WTC11 (cell line): ENCODE measurements around the gene NKX2-1. TPM values are rescaled to one million over a fixed set of nuclear protein-coding genes. Genes with fewer than 3 reads are reported as not detected.

Source experiments
- ATAC-seq: fragments of 200-7000 bp; cut with Tn5 transposase; 2 replicates; pipeline ENCODE4 v1.10.0; 2021; ENCODE audit warnings: mild to moderate bottlenecking, moderate library complexity
- CTCF ChIA-PET: fragments of 300-600 bp; sonication (Branson Sonifier 250); formaldehyde crosslinking; loops from one replicate; lab custom pipeline; 2021; ENCODE audit warnings: antibody characterized with exemption; lab: Charles Lee
- POLR2A ChIA-PET: fragments of 350-600 bp; sonication (Branson Sonifier 250); formaldehyde crosslinking; loops from one replicate; lab custom pipeline; 2021; ENCODE audit warnings: antibody characterized with exemption; lab: Charles Lee
- DNase-seq: peaks from one replicate; pipeline ENCODE4 v3.0.0; 2021; ENCODE audit warnings: low spot score
- H3K27ac Mint-ChIP-seq: 2 replicates; pipeline ENCODE4 v1.8.0; 2021; ENCODE audit warnings: mixed read lengths
- H3K27me3 Mint-ChIP-seq: 2 replicates; pipeline ENCODE4 v1.8.0; 2021; ENCODE audit warnings: low read depth, mild to moderate bottlenecking, moderate library complexity, mixed read lengths
- H3K36me3 Mint-ChIP-seq: 2 replicates; pipeline ENCODE4 v1.8.0; 2021; ENCODE audit warnings: mixed read lengths
- H3K4me1 Mint-ChIP-seq: 2 replicates; pipeline ENCODE4 v1.8.0; 2022; ENCODE audit warnings: mixed read lengths
- H3K4me3 Mint-ChIP-seq: 2 replicates; pipeline ENCODE4 v1.8.0; 2021; ENCODE audit warnings: mild to moderate bottlenecking, moderate library complexity, mixed read lengths
- H3K9me3 Mint-ChIP-seq: 2 replicates; pipeline ENCODE4 v1.8.0; 2021; ENCODE audit warnings: mixed read lengths
- ATF2 ChIP-seq: sonication (generic); formaldehyde crosslinking; IDR thresholded peaks from 2 replicates; pipeline ENCODE4 v1.8.1; 2022; ENCODE audit warnings: low read depth, missing genetic modification reagents, borderline replicate concordance
- CTCF ChIP-seq: fragments of 200-600 bp; IDR thresholded peaks from 2 replicates; pipeline ENCODE4 v1.8.0; 2022; ENCODE audit warnings: antibody characterized with exemption
- ELF4 ChIP-seq: sonication (generic); formaldehyde crosslinking; IDR thresholded peaks from 2 replicates; pipeline ENCODE4 v1.8.1; 2022; ENCODE audit warnings: low read depth, mild to moderate bottlenecking, moderate library complexity, missing genetic modification reagents
- FOXP1 ChIP-seq: sonication (generic); formaldehyde crosslinking; IDR thresholded peaks from 2 replicates; pipeline ENCODE4 v1.8.0; 2022; ENCODE audit warnings: missing genetic modification reagents, mild to moderate bottlenecking, moderate library complexity, borderline replicate concordance
- GABPB1 ChIP-seq: sonication (generic); formaldehyde crosslinking; IDR thresholded peaks from 2 replicates; pipeline ENCODE4 v1.8.1; 2023; ENCODE audit warnings: mild to moderate bottlenecking, missing genetic modification reagents
- MYBL2 ChIP-seq: sonication (generic); formaldehyde crosslinking; IDR thresholded peaks from 2 replicates; pipeline ENCODE4 v1.8.1; 2023; ENCODE audit warnings: mild to moderate bottlenecking, moderate library complexity, missing genetic modification reagents
- NFE2L1 ChIP-seq: sonication (generic); formaldehyde crosslinking; IDR thresholded peaks from 2 replicates; pipeline ENCODE4 v1.8.1; 2023; ENCODE audit warnings: missing genetic modification reagents
- SMAD4 ChIP-seq: sonication (generic); formaldehyde crosslinking; IDR thresholded peaks from 2 replicates; pipeline ENCODE4 v1.8.0; 2022; ENCODE audit warnings: mild to moderate bottlenecking, missing genetic modification reagents
- SOX15 ChIP-seq: fragments of 250-450 bp; sonication (Bioruptor Pico); IDR thresholded peaks from 2 replicates; pipeline ENCODE4 v1.9.0; 2021; ENCODE audit warnings: mild to moderate bottlenecking
- ZBTB43 ChIP-seq: sonication (generic); formaldehyde crosslinking; IDR thresholded peaks from 2 replicates; pipeline ENCODE4 v1.8.1; 2023; ENCODE audit warnings: mild to moderate bottlenecking, missing genetic modification reagents
- ZNF416 ChIP-seq: fragments of 250-450 bp; sonication (Bioruptor Pico); IDR thresholded peaks from 2 replicates; pipeline ENCODE4 v1.9.0; 2021; ENCODE audit warnings: mild to moderate bottlenecking, inconsistent platforms
- ZNF423 ChIP-seq: fragments of 250-450 bp; sonication (Bioruptor Pico); IDR thresholded peaks from 2 replicates; pipeline ENCODE4 v2.1.2; 2022; ENCODE audit warnings: mild to moderate bottlenecking, moderate library complexity
- ZNF512 ChIP-seq: sonication (generic); formaldehyde crosslinking; IDR thresholded peaks from 2 replicates; pipeline ENCODE4 v1.8.1; 2022; ENCODE audit warnings: missing genetic modification reagents, borderline replicate concordance
- total RNA-seq: library from RNA; stranded (reverse); gene quantifications from 3 replicates; pipeline ENCODE4 v1.2.3, GENCODE V29; 2021
- TF ChIP-seq, protein P1 (sequence below): sonication (generic); formaldehyde crosslinking; IDR thresholded peaks from 2 replicates; pipeline ENCODE4 v1.8.1; 2023; ENCODE audit warnings: mild to moderate bottlenecking, moderate library complexity, missing genetic modification reagents
- TF ChIP-seq, protein P2 (sequence below): fragments of 250-450 bp; sonication (Bioruptor Pico); IDR thresholded peaks from 2 replicates; pipeline ENCODE4 v2.1.2; 2022; ENCODE audit warnings: mild to moderate bottlenecking, moderate library complexity

Gene NKX2-1
- total RNA-seq, 1 experiment from 2014 or later: not detected

- TF ChIP-seq, protein P1, sequence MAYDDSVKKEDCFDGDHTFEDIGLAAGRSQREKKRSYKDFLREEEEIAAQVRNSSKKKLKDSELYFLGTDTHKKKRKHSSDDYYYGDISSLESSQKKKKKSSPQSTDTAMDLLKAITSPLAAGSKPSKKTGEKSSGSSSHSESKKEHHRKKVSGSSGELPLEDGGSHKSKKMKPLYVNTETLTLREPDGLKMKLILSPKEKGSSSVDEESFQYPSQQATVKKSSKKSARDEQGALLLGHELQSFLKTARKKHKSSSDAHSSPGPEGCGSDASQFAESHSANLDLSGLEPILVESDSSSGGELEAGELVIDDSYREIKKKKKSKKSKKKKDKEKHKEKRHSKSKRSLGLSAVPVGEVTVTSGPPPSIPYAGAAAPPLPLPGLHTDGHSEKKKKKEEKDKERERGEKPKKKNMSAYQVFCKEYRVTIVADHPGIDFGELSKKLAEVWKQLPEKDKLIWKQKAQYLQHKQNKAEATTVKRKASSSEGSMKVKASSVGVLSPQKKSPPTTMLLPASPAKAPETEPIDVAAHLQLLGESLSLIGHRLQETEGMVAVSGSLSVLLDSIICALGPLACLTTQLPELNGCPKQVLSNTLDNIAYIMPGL: no peak
- no peak for TF ChIP-seq ATF2 (CRISPR knock-in tag)
- TF ChIP-seq SMAD4 (CRISPR knock-in tag): no peak
- no peak for TF ChIP-seq MYBL2 (CRISPR knock-in tag)
- no peak for TF ChIP-seq ZNF512 (CRISPR knock-in tag)
- no peak for TF ChIP-seq NFE2L1 (CRISPR knock-in tag)
- TF ChIP-seq FOXP1 (CRISPR knock-in tag): no peak
- TF ChIP-seq, protein P2, sequence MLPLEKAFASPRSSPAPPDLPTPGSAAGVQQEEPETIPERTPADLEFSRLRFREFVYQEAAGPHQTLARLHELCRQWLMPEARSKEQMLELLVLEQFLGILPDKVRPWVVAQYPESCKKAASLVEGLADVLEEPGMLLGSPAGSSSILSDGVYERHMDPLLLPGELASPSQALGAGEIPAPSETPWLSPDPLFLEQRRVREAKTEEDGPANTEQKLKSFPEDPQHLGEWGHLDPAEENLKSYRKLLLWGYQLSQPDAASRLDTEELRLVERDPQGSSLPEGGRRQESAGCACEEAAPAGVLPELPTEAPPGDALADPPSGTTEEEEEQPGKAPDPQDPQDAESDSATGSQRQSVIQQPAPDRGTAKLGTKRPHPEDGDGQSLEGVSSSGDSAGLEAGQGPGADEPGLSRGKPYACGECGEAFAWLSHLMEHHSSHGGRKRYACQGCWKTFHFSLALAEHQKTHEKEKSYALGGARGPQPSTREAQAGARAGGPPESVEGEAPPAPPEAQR (CRISPR knock-in tag): no peak
- TF ChIP-seq ELF4: no peak
- TF ChIP-seq ZNF416: no peak
- no peak for TF ChIP-seq ZNF423 (CRISPR knock-in tag)
- TF ChIP-seq, all 79 proteins: peak for 0
These were observed 36.1 kb upstream of the NKX2-1 start (continued) for GRCh38 chr14:36555998-36556743.

- ATAC-seq (peak; percentile 79), DNase-seq (no peak)
- CTCF ChIA-PET: interaction anchor here (0.5 to 7.6 kb wide), 83 partner anchors 10 to 1476 kb away, joined by 3 to 159 read pairs (median 4); partner anchors contain the start of genes NKX2-8 and PAX9
- peaks cover 3% of the 10 kb centered on the region; the same call in 1 of the 2 replicates for H3K27me3 Mint-ChIP-seq
- POLR2A ChIA-PET: interaction anchor here (0.6 to 1.1 kb wide), 4 partner anchors 27 to 196 kb away, joined by 4 to 7 read pairs (median 5); no protein-coding TSS in a partner anchor
- H3K27ac Mint-ChIP-seq: no peak overlapping the region
- TF ChIP-seq GABPB1 (CRISPR knock-in tag) (no peak), SOX15 (CRISPR knock-in tag) (no peak), CTCF (peak; percentile 27; the same call in 1 of the 2 replicates), ZNF512 (CRISPR knock-in tag) (no peak), ZBTB43 (no peak)
- H3K4me1 Mint-ChIP-seq: peaks cover 14% of the 10 kb centered on the region
- H3K9me3 Mint-ChIP-seq: no peaks in the 10 kb centered on the region
- no peak overlapping the region for H3K4me3 Mint-ChIP-seq
- no peaks in the 10 kb centered on the region for H3K36me3 Mint-ChIP-seq
These were observed 33.7 kb upstream of the NKX2-1 start for GRCh38 chr14:36553656-36554260.
